NCI-H128 (cell line): ENCODE data around the gene GSTCD.
"Not testable (repeated sequence)": the region's sequence is repeated elsewhere in the genome, so short reads cannot be mapped to it uniquely, and the experiment has no call there.

Source experiments
- DNase-seq: peaks from one replicate; lab custom pipeline; 2025; ENCODE audit not compliant: unreplicated experiment; lab: John Stamatoyannopoulos, UW

Gene GSTCD, protein sequence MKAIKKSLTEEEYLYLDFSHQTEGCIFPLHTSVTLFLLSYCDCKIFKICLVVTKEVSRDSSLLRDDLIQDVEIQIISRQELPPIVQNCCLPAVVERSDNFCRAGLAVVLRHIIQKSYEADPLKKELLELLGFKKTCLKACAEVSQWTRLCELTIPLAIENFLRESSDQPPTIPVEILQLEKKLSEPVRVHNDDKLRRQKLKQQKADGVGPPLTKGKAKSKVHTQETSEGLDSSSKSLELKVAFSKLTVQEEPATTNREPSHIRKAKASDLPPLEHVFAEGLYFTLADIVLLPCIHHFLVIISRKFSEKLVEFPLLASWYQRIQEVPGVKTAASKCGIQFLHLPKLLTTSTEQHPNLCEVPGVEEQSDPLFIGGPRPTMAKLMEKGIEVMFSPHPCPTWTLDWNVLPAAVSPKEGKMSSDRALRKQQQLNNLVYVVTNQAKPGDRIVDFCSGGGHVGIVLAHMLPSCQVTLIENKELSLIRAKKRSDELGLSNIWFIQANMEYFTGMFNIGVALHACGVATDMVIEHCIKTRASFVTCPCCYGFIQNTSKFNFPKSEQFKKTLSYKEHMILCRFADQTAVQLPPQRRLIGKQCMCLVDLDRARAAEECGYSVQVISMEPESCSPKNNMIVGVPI

DNA sequence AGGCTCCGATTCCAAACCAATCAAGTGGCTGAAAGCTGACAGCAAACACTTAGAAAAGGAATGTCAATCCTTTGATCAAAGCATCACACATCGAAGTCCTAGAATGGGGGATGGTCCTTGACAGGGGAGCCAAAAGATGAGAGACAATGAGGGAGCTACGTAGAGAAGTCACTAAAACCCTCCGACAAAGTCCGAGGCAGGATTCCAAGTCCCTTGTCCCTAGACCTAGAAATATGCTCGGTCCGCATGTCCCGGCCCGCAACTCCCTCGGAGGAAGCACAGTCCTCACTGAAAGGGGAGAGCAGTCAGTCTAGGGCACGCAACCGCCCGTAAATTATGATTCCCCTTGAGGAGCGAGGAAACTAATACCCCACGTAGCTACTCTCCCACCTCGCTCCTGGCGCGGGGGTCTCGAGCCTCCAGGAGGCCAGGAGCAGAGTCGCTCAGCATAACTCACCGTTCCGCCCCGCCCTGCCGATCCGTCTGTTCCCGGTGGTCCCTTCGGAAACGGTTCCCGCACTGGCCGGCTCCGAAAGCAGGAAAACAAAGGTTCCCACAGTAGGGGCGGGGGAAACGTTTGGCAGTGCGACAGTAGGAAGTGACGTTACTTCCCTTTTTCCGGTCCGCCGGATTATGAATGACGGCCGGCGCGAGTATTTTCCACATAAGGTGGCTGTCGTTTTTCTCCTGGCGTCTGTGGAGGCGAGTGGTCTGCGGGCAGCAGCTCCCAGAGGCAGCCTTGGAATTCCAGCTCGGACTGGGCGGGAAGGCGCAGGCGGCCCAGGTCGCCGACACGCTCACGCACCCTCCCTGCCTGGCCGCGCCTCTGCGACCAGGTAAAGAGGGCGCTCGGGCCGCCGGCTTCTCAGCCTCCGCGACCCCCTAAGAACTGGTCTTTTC is at the start of gene GSTCD, which contains the start of gene INTS12:
TSS of gene GSTCD (plus strand) at position 604 of the 900 bp plus-strand sequence. CDS start 8,830 bp downstream, outside the sequence.
TSS of gene INTS12 (minus strand) at position 509 of the 900 bp plus-strand sequence. CDS start 8,684 bp downstream, outside the sequence.
- DNase-seq: peak; percentile 84

DNA sequence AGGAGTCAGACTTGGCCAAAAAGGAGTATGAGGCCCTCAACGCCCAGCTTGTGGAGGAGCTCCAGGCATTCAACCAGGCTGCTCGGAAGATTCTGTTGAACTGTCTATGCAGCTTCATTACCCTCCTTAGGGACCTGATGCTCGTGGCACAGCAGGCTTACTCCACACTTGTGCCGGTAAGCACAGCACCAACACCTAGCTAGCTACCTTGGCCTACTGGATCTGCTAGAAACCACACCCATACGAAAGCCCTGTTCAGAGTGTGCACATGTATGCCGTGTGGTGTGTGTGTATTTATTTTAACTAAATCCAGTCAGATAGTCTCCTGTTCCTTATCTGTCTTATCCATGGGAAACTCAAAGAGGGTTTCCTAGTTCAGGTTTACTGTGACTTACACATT is 49.4 kb upstream of the GSTCD start:
- no peak for DNase-seq

DNA sequence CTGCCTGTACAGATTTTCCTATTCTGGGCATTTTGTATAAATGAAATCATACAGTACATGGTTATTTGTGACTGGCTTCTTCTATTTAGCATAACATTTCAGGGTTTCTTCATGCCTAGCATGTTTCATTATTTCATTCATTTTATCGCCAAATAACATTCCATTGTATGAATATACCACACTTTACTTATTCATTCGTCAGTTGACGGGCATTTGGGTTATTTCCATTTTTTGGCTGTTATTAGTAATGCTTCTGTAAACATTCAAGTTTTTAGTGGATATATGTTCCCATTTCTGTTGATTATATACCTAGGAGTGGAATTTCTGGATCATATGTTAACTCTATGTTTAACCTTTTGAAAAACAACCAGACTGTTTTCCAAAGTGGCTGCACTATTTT is 47.6 kb upstream of the GSTCD start:
- DNase-seq: no peak

DNA sequence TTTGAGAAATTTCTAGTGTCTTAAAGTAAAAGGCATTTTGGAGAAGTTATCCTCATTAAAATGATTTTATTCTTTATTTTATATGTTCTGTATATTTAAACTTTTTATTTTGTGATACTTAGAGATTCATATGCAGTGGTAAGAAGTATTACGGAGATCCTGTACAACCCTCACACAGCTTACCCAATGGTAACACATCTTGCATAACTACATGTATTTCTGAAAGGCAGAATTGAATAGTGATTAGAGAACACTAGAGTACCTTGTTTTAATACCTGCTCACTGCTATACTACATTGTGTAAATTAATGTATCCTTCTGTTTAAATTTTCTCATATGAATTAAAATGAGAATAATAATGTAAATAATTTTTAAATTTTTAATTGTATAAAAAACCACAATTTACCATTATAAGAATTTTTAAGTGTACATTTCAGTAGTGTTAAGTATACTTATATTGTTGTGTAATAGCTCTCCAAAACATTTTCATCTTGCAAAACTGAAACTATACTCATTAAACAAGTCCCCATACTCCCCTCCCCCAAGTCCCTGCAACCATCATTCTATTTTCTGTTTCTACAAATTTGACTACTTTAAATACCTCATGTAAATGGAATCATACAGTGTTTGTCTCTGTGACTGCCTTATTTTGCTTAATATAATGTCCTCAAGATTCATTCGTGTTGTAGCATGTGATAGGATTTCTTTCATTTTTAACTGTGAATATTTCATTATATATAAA is 45.5 kb upstream of the GSTCD start:
- no peak for DNase-seq

DNA sequence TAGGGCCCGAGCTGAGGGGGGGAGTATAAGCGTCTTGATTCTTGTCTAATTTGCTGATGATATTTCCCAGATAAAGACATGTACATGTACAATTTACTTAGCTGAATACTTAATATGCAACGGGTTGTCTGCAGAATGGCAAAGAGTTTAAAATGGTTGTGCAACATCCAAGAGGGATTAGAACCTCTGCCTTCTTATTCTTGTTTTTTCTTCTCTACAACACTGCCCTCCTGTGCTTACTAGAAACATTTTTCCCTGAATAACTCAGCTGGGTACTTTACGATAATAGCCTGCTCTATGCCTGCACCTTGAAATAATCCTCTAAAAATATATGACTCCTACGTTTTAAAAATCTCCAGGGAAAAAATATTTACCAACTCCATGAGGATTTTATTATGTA is 41.9 kb upstream of the GSTCD start:
- DNase-seq: no peak

DNA sequence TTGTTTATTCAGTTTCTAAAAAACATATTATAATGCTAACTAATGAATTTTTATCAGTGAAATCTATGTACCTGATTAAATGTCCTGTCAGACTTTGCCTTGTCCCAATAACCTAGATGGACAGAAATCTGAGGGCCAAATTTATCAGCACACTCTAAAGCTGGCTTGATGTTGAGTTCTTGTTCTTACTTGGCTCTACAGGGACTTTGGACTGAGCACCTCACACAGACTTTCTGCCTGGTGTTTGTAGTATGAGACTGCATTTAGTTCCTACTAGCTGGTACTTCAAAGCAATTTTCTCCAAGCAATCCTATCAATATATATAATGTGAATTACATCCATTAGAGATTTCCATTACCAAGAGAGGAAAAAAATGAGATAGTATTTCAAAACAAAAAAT is 37.9 kb upstream of the GSTCD start:
- DNase-seq: no peak

DNA sequence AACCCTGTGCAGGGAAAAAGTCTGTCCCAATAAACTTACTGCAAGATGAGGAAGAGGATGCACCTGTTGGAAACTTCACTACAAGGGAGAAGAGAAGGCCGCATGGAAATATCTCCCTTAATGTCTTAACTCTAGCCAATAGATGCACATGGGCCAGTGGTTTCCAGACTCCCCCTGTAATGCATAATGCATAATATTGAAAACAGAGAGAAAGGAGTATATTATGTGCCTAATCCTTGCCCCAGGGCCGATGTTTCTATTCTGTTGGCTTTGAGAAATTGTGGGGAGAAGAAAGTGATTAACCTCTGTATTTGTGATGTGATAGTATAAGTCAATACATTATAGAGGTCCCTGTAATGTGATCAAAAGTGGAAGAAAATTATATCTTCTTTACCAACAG is 37.3 kb upstream of the GSTCD start:
- no peak for DNase-seq

DNA sequence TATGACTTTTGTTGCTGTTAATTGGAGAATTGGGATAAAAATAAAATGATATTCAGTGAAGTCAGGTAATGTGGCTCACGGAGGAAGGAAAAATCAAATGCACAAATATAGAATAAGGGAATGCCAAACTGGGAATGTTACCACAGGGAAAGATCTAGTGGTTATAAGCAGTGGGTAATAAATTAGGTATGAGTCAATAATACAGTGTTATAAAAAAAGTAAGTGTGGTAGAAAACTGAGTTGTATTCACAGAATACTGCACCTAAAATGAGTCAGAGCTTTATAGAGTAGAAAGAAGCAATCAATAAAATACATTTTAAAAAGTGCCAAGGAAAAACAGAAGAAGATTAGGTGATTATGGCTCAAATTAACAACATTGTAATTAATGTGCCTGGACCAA is 34.6 kb upstream of the GSTCD start:
- DNase-seq: no peak

DNA sequence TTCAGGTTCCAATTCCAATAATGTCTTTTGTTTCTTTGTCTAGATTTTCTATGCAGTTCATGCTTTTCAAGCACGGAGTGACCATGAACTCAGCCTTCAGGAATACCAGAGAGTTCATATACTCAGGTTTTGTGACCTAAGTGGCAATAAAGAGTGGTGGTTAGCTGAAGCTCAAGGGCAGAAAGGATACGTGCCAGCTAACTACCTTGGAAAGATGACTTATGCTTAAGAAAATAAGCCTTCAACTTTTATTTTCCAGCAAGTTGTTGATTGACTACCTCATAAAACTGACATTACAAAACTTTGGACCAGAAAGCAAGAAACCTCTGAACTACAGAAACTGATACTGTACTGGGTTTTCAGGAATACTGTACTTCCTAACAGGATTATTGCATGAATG is 30.9 kb upstream of the GSTCD start:
- DNase-seq: no peak

DNA sequence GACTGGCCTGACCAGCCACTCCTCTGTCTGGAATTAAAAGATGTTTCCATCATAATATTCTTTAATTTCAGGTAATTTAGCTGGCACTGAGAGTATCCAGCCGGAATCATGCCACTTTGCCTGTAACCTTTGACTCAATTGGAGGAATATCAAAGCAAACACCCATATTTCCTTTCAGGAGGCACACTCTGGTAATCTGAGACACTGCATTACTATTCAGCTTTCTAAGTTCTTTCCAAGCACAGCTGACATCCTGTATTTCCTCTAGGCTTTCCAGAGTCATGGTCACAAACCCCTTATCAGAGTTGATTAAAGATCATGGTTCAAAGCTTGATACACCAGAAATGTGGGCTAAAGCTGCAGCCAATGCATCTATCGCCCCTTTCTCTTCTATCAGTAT is 29.4 kb upstream of the GSTCD start:
- DNase-seq: no peak

DNA sequence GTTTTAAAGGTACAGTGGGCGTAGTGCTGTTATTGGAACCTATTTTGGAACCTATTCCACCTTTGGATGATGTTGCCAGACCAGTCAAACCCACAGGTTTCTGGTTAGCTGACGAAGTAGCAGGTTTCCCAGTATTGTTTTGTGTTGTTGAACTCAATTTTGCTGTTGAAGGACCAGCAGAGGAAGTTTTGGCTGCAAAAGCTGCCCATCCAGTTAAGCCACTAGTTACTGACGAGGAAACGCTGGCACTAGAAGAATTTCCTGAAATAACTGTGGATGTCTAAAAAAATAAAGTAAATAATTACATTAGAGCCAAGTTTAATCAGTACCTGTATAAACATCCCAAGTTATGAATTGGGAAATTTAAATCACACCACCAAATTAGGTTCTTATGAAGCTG is 25.5 kb upstream of the GSTCD start:
- no peak for DNase-seq

DNA sequence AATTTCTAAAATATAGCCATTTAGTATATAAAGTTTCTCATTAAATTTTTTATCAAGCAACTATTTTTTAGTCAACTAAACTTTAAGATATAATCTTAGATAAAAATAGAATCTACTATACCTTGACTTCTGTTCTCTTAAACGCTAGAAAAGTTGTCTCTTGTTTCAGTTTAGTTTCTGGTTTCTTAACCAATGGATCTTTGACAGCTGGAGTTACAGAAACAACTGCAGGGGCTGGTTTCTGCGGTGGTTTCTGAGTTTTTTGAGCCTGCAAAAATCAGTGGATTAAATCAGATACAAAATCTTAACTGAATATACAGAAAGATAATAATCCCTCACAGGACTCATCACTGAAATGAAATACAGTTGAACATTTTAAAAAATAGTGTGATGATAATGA is 22.0 kb upstream of the GSTCD start:
- no peak for DNase-seq

DNA sequence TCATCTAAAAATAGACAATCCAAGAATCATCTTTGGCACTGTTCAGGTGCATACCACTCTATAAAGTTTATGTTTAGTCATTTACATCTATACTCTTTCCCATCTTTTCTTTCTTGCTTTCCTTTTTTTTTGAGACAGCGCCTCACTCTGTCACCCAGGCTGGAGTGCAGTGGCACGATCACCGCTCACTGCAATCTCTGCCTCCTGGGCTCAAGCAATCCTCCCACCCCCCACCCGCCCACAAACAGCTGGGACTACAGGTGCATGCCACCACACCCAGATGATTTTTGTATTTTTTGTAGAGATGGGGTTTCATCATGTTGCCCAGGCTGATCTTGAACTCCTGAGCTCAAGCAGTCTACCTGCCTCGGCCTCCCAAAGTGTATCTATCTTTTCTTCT is 13.8 kb upstream of the GSTCD start:
- not testable (repeated sequence) for DNase-seq

DNA sequence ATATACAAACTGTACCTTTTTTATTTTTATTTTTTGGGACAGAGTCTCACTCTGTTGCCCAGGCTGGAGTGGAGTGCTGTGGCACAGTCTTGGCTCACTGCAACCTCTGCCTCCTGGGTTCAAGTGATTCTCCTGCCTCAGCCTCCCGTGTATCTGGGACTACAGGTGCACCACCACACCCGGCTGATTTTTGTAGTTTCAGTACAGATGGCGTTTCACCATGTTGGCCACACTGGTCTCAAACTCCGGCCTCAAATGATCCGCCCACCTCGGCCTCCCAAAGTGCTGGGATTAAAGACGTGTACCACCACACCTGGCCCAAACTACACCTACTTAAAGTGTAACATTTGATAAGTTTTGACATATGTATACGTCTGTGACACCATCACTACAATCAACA is 12.8 kb upstream of the GSTCD start:
- DNase-seq: not testable (repeated sequence)

DNA sequence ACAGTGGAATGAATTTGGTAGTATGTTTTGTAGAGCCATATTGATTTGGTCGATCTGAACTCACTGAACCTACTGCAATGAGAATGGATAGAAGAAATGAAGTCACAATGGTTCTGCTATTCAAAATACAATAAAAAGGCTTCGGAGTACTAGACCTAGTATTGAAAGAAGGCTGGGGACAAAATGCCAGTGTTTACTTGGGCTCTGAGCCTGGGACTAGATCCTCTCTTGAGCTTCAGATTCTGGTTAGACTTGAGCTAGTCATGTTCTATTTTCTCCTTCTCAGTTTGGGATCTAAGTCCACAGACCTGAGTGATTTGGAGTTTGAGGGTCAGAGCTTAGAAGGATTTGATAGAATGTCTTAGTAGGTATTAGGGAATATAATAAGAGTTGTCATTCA is 10.0 kb upstream of the GSTCD start:
- no peak for DNase-seq

DNA sequence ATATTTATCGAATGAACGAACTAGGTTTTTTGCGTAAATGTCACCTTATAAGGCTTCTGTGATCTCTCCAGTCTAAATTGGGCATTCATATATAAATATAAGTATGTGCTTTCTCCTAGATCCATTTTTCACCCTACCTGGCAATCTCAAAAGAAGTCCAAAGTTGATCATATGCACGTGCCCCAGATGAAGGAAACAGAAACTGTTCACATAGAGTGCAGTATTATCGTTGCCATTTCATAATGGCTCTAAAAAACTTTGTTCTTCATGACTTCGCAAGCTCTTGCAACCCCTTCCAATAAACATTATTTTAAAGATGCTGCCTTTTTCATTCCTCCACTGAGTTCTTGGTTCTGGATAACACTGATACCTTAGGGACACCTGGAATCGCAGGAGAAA is 803 bp upstream of the GSTCD start:
- DNase-seq: no peak

DNA sequence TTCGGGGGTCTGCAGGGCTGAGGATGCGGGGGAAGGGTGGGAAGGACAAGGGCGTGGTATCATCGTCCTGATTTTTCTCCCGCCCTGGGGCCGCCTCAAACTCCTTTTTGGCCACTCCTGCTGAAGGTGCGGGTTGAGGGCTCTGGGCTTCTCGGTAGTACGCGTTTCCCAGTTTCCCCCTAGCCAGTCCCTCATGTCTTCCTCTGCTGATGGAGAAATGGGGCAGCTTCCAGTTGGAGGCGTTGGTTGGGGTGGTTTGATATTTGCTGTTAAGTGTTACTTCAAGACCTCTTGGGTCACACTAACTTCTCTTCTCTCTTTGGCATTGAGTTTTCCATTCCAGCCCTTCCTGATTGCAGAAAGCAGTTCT is 482 bp downstream of the GSTCD start:
- DNase-seq: no peak

DNA sequence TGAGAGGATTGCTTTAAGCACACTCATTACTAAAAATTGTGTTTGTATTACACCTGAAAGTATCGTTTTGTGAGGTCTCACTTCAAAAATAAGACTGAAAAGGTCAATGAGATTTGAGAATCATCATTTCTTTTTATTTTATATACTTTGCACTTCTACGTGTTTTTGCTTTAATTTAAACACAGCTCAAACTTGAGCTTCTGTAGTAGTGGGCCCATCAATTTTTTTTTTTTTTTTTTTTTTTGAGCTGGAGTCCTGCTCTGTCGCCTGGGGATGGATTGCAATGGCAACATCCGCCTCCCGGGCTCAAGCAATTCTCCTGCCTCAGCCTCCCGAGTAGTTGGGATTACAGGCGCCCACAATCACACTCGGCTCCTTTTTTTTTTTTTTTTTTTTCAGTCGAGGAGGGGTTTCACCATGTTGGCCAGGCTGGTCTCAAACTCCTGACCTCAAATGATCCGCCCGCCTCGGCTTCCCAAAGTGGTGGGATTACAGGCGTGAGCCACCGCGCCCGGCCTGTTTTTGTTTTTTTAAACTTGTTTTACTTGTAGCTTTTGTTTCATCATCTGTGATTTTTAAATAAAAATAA is 1.5 kb downstream of the GSTCD start:
- no peak for DNase-seq

DNA sequence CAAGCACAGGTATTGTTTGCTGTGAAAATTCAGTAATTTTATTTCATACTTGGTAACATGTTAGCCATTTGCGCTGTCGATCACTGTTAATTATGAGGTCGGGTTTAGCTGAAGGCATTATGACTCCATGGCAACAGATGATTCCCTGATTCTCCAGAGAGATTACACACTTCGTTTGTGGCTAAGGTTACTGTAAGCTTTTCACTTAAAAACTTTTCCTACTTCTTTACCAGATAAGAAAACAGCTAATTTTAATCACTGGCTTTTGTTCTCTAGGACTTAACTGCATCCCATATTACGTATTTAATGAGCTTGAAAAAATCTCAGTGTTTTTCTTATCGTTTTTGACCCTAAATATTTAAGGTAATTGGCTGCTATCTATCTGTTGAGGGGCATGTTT is 2.1 kb downstream of the GSTCD start:
- no peak for DNase-seq

DNA sequence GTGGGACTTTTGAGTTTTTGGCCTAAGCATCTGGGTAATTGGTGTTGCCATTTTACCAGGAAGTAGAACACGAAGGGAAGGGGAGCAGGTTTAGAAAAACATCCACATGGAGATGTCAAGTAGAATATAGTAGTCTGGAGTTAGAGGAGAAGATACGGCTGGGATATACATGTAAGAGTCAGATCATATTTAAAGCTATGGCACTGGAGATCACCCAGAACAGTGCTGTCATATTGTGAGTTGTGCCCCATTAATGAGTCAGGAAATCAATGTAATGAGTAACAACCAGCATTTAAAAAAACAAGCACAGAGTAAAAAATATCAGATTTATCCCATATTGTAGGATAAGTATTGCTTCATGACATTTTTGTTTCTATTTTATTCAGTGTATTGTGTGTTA is 4.2 kb downstream of the GSTCD start:
- no peak for DNase-seq
